Mucosa of stomach (tissue), 1 donor: ENCODE measurements around the gene GCNT2.
A peak's percentile ranks its signal among the peaks of the same experiment; 100 is the strongest.
"Not testable (repeated sequence)": the region's sequence is repeated elsewhere in the genome, so short reads cannot be mapped to it uniquely, and the experiment has no call there.

Source experiments
- H3K27me3 ChIP-seq: one replicate; pipeline ENCODE4 v1.7.0; 2013; ENCODE audit warnings: mild to moderate bottlenecking, low read length; ENCODE audit not compliant: control insufficient read depth, insufficient read depth
- H3K36me3 ChIP-seq: one replicate; pipeline ENCODE4 v1.7.0; 2013; ENCODE audit warnings: low read length; ENCODE audit not compliant: control insufficient read depth, insufficient read depth
- H3K4me1 ChIP-seq: one replicate; pipeline ENCODE4 v1.7.0; 2013; ENCODE audit warnings: mild to moderate bottlenecking, low read length; ENCODE audit not compliant: control insufficient read depth, insufficient read depth
- H3K4me3 ChIP-seq: one replicate; pipeline ENCODE4 v1.7.0; 2013; ENCODE audit warnings: low read length
- H3K9ac ChIP-seq: one replicate; pipeline ENCODE4 v1.7.0; 2013; ENCODE audit warnings: mild to moderate bottlenecking, low read length, moderate library complexity
- H3K9me3 ChIP-seq: one replicate; pipeline ENCODE4 v1.7.0; 2013; ENCODE audit warnings: mild to moderate bottlenecking, low read length, moderate library complexity; ENCODE audit not compliant: control insufficient read depth
- donor health status: Pancreatic carcinoma.

GCNT2 gene

DNA sequence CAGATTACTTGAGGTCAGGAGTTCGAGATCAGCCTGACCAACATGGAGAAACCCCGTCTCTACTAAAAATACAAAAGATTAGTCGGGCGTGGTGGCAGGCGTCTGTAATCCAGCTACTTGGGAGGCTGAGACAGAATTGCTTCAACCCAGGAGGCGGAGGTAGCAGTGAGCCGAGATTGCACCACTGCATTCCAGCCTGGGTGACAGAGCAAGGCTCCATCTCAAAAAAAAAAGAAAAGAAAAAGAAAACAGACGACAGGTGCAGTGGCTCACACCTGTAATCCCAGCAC, 1.8 kb upstream of the GCNT2 start:
- peaks cover 39% of the 10 kb centered on the region for H3K4me1 ChIP-seq
- H3K36me3 ChIP-seq, H3K9me3 ChIP-seq: not testable (repeated sequence)

DNA sequence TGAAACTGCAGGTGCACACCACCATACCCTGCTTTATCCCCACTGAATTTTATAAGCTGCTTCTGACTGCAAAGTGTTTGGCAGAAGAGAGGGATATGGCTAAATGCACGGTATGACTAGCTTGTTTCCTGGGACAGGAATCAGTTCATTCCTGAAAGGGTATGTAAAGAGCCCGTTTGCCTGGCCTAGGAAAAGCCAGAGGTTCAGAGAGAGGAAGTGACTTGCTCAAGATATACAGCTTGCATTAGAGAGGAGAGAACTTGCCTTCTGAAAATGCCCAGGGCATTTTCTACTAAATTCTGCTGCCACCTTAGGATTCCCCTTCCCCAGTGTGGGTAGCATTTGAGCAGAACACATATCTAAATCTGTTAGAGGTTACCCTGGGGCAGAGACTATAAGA, 683 bp upstream of the GCNT2 start:
- Histone ChIP-seq H3K9me3 (no peaks in the 10 kb centered on the region), H3K4me3 (no peak overlapping the region), H3K4me1 (peaks cover 41% of the 10 kb centered on the region), H3K36me3 (no peaks in the 10 kb centered on the region), H3K27me3 (no peaks in the 10 kb centered on the region), H3K9ac (peak overlapping the region; percentile 58)

More for the DNA sequence above, 1.8 kb upstream of the GCNT2 start:
- not testable (repeated sequence) for H3K27me3 ChIP-seq, H3K9ac ChIP-seq, H3K4me3 ChIP-seq

DNA sequence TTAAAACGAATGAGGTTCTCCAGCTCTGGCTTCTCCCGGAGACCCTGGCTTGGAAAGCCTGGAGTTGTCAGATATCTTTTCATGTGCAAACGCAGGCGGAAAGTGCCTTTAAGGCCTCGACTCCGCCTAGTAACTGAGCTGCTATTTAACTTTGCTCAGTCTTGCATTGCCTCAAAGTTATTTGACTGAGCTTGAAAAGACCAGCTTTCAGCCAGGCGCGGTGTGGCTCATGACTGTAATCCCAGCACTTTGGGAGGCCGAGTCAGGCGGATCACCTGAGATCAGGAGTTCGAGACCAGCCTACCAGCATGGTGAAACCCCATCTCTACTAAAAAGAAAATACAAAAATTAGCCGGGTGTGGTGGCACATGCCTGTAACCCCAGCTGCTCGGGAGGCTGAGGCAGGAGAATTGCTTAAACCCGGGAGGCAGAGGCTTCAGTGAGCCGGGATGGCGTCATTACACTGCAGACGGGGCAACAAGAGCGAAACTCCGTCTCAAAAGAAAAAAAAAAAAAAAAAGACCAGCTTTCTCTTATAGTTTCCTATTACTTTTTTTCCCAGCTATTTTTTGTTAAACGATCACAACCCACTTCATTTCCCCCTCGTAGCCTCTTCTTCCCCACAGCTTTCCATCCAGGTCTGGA, 1.9 kb downstream of the GCNT2 start:
- Histone ChIP-seq H3K4me1 (peaks cover 41% of the 10 kb centered on the region), H3K9me3 (no peaks in the 10 kb centered on the region), H3K9ac (peak overlapping the region; percentile 58), H3K27me3 (no peaks in the 10 kb centered on the region), H3K36me3 (no peaks in the 10 kb centered on the region), H3K4me3 (no peak overlapping the region)

DNA sequence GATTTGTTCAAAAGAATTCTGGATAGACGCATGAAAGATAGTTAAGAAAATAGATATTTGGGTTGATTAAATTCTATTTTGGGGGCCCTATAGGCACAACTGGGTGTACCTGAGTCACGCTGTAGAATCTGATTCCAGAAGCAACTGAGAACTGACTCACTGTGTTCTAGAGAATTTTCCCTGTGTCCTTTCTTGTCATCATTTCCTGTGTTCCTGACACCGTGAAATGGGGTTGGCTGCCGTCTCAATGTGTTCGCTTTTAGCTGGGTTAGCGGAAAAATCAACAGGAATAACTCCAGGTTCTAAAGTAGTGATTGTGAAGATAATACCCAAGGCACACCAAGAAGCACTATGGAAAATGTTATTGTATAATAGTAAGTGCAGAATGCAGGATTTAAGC, 5.0 kb downstream of the GCNT2 start:
- H3K27me3 ChIP-seq = no peaks in the 10 kb centered on the region
- H3K9me3 ChIP-seq = no peaks in the 10 kb centered on the region
- H3K4me3 ChIP-seq = no peak overlapping the region
- peaks cover 32% of the 10 kb centered on the region for H3K4me1 ChIP-seq
- no peaks in the 10 kb centered on the region for H3K36me3 ChIP-seq
- no peak overlapping the region for H3K9ac ChIP-seq

DNA sequence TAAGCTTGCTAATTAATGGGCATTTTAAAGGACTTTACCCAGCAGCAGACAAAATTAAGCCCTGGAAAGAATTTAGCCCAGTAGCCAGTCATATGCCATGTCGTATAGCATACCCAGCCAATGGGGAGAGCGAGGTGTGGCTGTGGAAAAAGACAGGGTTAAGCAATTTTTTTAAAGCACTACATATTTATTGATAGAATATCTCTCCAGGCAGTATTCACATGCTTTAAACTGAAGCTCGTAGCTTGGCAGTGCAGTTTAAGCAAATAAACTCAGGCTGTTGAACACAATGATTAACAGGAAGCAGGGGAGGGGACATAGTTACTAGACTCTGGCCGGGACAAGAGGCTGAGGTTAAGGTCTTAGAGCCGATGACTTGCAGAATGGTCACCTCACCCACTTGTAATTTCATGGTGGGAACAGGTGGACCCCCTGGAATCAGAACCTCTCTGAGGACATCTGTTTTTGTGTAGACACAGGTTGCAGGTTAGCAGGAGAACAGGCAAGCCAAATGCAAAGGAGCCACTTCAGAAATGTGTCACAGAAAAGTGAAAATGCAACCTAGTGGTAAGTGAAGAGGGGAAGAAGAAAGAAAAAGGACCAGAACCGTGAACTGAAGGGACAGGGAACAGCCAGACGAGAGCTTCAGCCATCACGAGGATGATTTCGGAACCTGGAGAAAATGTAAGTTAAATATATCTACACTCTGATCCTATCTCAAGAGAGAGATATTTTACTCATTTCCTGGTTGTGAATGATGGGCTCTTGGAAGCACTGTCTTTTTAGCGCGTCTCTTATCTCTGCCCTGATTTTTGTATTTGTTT, 7.2 kb downstream of the GCNT2 start:
- no peaks in the 10 kb centered on the region for H3K9me3 ChIP-seq
- no peaks in the 10 kb centered on the region for H3K27me3 ChIP-seq
- peak overlapping the region; percentile 44 for H3K4me3 ChIP-seq
- peak overlapping the region; percentile 66 for H3K9ac ChIP-seq
- peaks cover 10% of the 10 kb centered on the region for H3K4me1 ChIP-seq
- H3K36me3 ChIP-seq = no peaks in the 10 kb centered on the region

DNA sequence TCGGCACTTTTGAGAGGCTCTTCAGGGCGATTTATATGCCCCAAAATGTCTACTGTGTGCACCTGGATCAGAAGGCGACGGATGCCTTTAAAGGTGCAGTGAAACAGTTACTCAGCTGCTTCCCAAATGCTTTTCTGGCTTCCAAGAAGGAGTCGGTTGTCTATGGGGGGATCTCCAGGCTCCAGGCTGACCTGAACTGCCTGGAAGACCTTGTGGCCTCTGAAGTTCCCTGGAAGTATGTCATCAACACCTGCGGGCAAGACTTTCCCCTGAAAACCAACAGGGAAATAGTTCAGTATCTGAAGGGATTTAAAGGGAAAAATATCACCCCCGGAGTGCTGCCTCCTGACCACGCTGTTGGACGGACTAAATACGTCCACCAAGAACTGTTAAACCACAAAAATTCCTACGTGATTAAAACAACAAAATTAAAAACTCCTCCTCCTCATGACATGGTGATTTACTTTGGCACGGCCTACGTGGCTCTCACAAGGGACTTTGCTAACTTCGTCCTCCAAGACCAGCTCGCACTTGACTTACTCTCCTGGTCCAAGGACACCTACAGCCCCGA, 8.2 kb downstream of the GCNT2 start:
- Histone ChIP-seq H3K4me1 (peaks cover 3% of the 10 kb centered on the region), H3K36me3 (no peaks in the 10 kb centered on the region), H3K9me3 (no peaks in the 10 kb centered on the region), H3K4me3 (peak overlapping the region; percentile 44), H3K27me3 (no peaks in the 10 kb centered on the region), H3K9ac (peak overlapping the region; percentile 66)

DNA sequence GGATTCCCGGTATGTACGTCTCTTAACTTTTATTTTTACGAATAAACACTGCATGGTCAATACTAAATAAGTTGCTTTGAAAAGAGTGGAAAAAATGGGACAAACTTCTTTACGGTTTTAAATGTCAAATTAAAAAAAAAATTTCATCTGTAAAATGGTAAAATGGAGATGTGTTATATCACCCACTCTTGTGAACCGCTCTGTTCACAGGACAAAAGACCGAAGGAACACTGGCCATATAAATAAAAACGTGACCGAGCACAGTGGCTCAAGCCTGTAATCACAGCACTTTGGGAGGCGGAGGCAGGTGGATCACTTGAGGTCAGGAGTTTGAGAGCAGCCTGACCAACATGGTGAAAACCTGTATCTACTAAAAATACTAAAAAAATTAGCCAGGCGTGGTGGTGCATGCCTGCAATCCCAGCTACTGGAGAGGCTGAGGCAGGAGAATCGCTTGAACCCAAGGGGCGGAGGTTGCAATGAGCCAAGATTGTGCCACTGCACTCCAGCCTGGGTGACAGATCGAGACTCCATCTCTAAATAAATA, 8.8 kb downstream of the GCNT2 start:
- not testable (repeated sequence) for H3K9me3 ChIP-seq, H3K27me3 ChIP-seq, H3K4me1 ChIP-seq, H3K36me3 ChIP-seq
- peak overlapping the region; percentile 66 for H3K9ac ChIP-seq
- H3K4me3 ChIP-seq = peak overlapping the region; percentile 44

DNA sequence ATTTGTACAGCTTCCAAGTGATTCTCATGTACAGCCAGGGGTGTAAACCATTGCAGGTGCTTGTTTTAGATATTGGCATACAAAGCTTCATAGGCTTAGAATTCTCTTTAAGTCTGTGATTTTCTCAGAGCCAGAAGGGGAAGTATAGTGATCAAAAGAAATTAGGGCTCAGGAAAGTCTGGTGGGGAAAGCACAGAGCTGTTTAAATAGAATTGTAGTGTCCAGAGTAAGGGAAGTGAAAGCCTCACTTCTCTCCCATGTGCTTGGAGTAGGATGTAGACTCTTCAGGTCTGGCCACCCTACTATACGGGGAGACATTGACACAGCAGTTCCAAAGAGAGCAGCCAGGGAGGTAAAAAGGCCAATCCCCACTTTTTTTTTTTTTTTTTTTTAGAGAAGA, 10.4 kb downstream of the GCNT2 start:
- Histone ChIP-seq H3K36me3 (no peaks in the 10 kb centered on the region), H3K27me3 (no peaks in the 10 kb centered on the region), H3K4me3 (no peak overlapping the region), H3K9ac (no peak overlapping the region), H3K9me3 (no peaks in the 10 kb centered on the region), H3K4me1 (no peaks in the 10 kb centered on the region)

DNA sequence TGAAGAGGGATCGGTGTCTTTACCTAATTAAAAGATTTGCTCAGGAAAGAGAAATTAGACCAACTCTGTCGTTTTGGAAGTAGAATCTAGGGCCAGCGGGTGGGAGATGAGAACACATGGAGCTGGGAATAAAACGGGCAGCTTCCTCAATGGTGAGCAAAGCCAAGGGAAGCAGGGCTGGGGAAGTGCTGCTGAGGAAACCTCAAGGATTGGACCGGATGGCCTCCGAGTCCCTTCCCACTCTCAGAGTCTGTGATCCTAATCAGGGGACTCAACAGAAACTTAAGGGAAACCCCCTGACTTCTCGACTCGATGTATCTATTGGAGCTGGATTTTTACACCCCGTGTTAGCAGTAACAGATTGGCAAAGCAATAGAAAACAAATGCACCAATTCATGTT, 10.8 kb downstream of the GCNT2 start:
- no peaks in the 10 kb centered on the region for H3K9me3 ChIP-seq
- H3K27me3 ChIP-seq = no peaks in the 10 kb centered on the region
- H3K4me3 ChIP-seq = no peak overlapping the region
- H3K9ac ChIP-seq = no peak overlapping the region
- H3K4me1 ChIP-seq = no peaks in the 10 kb centered on the region
- H3K36me3 ChIP-seq = no peaks in the 10 kb centered on the region

DNA sequence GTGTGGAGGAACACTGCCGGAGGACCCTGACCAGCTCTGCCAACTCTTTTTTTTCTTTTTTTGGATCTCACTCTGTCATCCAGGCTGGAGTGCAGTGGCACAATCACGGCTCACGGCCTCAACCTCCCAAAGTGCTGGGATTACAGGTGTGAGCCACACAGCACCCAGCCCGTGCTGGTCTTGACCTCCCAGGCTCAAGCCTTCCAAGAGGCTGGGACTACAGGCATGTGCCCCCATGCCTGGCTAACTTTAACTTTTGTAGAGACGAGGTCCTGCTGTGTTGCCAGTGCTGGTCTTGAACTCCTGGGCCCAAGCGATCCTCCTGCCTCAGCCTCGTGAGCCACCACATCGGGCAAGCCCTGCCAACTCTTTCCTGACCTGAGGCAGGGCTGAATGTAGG, 11.2 kb downstream of the GCNT2 start:
- Histone ChIP-seq H3K36me3 (no peaks in the 10 kb centered on the region), H3K4me3 (no peak overlapping the region), H3K27me3 (no peaks in the 10 kb centered on the region), H3K9me3 (no peaks in the 10 kb centered on the region), H3K4me1 (no peaks in the 10 kb centered on the region), H3K9ac (no peak overlapping the region)

DNA sequence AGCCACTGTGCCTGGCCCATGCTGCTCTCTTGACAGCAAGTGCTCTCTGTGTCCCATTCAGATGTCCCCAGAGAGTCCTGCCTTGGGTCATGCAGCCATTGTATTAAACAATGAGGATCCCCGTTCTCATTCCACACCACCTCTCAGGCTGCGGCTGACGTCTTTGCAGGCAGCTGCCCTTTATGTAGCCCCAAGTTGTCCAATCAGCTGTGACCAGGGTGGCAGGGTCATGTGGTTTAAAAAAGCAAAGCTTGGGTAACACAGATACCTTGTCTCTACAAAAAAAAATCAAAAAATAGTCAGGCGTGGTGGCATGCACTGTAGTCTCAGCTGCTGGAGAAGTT, 13.2 kb downstream of the GCNT2 start:
- Histone ChIP-seq H3K4me3 (no peak overlapping the region), H3K4me1 (no peaks in the 10 kb centered on the region), H3K36me3 (no peaks in the 10 kb centered on the region), H3K9ac (no peak overlapping the region), H3K9me3 (no peaks in the 10 kb centered on the region), H3K27me3 (no peaks in the 10 kb centered on the region)

DNA sequence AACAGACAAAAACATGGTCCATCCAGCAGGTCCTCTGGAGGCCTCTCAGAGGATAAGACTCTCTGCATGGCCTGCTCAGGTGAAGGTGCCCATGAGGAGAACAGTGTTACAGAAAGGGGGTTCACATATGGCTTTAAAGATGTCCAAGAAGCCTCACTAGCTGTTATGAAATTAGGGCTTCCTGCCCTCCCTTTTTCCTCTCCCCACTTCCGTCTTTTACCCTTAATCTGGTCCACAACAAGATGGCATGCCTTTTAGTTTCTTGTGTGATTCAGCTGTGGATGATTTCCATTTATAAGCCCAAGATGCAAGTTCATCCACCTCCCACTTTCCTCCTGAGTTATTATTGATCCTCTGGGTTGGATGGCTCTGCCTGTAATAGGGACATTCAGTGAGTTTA, 14.0 kb downstream of the GCNT2 start:
- Histone ChIP-seq H3K36me3 (no peaks in the 10 kb centered on the region), H3K4me1 (no peaks in the 10 kb centered on the region), H3K9me3 (no peaks in the 10 kb centered on the region), H3K9ac (no peak overlapping the region), H3K4me3 (no peak overlapping the region), H3K27me3 (no peaks in the 10 kb centered on the region)
